GM19438 (cell line): ENCODE measurements around the gene ANKRD13B.

Source experiments
- ATAC-seq: cut with Tn5 transposase; IDR thresholded peaks from one replicate; pipeline ENCODE4 v1.9.1; 2021; ENCODE audit warnings: low read depth; ENCODE audit not compliant: unreplicated experiment

Gene ANKRD13B

DNA sequence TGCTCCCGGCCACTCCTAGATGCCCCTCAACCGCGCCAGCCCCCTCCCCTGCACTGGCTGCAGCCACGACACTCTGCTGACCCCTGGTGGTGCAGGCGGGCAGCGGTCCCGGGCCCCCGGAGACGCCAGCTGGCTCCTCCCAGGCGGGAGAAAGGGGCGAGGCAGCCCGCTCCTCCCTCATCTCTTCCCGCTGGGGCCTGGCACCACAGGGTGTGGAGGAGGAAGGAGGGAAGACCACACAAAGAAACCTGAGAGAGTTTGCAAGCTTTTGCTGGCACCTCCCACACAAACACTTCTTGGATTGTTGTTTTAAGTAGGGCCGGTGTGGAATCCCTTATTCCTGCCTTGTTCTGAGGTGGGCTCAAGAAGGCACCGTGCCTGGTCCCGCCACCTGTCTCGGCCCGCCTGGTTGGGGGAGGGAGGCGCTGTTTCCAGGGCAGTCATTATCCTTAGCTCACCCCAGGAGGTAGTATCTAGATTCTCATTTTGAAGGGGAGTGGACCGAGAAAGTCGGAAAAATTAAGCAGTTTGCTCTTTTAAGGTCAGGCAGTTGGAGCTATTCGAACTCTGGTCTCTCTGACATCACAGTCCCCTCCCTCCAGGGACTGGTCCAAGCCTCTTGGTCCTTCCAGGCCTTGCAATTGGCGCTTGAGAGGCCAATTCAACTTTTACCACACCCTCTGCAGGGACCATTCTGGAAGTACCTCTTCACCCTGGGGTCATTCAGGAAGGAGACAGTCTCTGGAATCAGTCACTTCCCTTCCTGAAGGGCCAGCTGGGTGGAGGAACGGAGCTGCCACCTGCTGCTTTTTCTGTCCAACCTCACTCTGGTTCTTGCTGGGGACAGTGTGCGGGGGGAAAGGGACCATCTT lies 959 bp upstream of the ANKRD13B start:
- no peak for ATAC-seq

DNA sequence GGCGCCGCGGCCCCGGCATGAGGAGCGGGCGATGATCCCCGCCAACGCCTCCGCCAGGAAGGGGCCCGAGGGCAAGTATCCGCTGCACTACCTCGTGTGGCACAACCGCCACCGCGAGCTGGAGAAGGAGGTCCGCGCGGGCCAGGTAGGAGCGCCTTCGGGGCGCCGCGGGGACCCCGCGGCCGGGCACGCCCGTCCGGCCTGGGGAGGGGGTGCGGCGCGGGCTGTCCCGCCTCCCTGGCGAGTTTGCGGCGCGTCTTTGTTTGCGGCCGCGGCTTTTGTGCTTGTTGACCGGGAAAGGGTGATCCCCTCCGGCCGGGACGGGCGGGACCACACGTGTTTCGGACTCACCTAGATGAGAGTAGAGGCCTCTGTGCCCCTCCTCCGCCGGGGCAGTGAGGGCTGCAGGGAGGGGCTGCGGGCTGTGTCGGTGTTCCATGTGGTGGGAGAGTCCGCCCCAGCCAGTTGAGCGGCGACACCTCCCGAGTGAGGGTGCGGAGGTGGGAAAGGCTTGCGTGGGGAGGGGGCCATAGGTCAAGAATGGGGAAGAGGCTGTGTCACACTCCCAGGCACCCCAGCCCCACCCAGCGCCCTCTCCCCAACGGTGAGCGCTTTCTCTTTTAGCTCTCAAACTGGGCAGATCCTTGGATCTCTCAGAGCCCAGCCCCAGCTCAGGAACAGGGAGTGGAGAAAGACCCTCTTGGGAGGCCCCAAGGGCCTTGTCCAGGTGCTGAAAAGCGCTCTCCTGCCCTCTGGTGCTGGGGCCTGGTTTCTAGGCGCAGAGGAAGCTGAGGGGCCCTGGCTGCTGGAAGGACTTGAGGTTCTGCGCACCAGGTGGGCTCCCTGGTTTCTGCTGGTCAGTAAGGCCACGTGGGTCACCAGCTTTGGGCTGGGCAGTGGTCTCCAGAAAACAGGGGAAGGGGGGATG lies 923 bp downstream of the ANKRD13B start:
- ATAC-seq = no peak

DNA sequence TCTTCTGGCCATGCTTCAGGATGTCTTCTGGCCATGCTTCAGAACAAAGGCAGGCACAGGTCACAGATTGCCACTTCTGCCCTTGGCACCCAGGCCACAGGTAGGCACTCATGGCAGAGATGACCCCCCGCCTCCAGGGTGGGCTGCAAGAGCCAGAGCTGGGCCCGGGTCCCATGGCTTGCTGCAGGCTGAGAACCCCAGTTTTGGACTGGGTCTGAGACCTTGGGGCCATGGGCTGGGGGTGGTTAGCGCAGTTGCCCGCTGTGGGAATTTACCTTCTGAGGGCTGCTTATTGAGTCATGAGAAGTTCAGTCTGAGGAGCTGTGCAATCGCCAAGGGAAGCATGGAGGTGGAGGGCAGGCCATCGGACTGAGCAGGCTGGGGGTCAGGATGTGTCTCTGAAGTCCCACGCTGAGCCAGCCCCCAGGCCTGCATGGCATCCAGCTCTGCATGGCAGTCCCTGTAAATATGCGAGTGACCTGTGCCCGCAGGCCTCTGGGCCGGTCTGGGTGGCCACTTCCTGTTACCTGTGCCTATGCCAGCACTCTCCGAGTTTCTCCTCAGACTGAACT lies 1.7 kb downstream of the ANKRD13B start:
- ATAC-seq = no peak

DNA sequence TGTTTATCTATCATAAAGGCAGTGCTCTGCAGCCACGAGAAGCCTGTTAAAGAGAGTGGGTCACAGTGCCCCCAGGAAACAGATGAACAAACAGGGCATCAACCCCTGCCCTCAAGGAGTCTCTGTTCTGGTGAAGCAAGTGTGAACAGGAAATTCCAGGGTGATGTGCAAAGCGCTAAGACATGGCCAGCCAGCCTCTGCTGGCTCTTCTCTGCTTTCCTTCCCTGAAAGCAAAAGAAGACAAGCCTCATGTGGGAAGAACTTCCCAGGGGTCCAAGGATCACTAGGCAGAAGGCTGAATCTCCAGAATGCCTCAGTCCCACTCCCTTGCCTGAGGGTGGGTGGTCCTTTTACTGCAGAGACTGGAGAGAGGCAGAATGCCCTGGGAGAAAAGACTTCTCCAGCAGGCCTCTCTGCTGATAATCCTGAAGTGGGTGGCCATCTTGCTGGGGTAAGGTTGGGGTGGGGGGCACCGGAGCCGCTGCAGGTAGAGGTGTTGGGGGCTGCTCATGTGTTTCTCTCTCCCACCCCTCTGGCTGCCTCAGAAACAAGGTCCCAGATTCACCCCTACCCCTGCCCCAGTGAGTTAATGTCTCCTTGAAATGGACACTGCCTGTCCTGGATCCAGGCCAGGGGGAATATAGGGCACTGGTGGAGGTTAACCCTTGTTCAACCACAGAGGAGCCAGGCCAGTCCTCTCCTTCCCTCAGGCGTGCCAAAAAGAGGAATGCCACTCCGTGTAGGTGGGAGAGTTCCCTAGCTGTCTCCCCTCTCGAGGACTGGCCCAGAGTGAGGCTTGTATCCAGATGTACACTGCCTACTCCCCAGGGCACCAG lies 2.4 kb downstream of the ANKRD13B start:
- no peak for ATAC-seq

- no peak for ATAC-seq
Measured at GRCh38 chr17:29595943-29596774, 3.2 kb downstream of the ANKRD13B start.

DNA sequence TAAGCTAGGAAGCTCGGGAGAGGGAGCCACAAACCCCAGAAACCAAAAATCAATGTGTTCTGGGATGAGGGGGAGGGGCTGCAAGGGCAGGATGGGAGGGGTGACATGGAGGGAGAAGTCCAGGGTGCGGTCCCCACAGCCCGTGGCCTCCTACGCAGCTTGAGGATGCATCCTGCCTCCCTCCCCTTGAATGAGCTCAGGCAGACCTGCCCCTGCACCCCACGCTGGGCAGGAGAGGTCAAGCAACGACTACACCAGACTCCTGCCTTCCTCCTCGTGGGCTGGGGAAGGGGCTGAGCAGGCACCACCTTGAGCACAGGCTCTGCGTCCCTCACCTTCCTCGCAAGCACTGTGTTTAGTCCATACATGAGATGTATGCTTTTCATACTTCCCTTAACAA lies 3.9 kb downstream of the ANKRD13B start:
- ATAC-seq = no peak

- no peak for ATAC-seq
Measured at GRCh38 chr17:29597361-29598172, 4.6 kb downstream of the ANKRD13B start.

DNA sequence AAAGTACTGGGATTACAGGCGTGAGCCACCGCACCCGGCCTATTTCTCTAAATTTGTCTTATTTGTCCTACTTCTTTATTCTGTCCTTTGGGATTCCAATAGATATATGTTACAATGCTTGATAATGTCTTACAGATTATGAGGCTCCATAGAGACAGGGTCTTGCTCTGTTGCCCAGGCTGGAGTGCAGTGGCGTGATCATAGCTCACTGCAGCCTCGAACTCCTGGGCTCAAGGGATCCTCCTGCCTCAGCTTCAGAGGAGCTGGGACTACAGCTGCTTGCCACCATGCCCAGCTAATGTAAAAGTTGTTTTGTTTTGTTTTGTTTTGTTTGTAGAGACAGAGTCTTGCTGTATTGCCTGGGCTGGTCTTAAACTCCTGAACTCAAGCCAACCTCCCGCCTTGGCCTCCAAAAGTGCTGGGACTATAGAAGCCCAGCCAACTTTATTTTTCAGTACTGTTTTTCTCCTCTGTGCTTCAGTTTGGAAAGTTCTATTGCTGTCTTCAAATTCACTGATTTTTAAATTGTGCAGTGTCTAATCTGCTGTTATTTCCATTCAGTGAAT lies 10.3 kb downstream of the ANKRD13B start:
- ATAC-seq = no peak

DNA sequence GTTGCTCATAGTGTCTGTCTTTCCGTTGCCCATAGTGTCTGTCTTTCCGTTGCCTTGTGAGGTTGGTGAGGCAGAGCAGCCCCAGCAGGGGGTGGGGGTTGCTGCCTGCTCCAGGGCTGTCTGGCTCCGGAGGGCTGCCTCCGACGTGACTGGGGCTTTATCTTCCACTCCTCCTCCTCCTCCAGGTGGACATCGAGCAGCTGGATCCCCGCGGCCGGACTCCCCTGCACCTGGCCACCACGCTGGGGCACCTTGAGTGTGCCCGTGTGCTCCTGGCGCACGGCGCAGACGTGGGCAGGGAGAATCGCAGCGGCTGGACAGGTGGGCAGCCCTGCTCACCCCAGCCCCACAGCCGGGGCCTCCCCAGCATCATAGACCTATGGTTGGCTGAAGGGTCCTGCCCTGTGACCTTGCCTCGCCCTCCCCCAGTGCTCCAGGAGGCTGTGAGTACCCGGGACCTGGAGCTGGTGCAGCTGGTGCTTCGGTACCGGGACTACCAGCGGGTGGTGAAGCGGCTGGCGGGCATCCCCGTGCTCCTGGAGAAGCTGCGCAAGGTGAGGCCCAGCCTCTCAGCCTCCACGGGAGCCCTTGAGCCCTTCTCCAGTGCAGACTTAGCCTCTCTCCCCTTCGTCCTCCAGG lies 14.7 kb downstream of the ANKRD13B start:
- ATAC-seq = no peak

DNA sequence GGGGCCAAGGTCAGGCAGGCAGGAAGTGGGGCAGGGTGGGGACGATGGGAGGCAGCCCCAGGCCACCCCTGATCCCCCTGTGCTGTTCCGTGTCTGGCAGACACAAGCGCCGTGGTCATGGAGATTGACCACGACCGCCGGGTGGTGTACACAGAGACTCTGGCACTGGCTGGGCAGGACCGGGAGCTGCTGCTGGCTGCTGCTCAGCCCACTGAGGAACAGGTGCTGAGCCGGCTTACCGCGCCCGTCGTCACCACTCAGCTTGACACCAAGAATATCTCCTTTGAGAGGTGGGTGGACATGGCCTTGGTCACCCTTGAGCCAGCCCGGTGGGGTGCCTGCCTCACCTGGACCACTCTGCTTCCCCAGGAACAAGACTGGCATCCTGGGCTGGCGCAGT lies 16.1 kb downstream of the ANKRD13B start:
- ATAC-seq = no peak

- no peak for ATAC-seq
Measured at GRCh38 chr17:29610395-29610794, 17.5 kb downstream of the ANKRD13B start.

- no peak for ATAC-seq
Measured at GRCh38 chr17:29611351-29612093, 18.6 kb downstream of the ANKRD13B start.

DNA sequence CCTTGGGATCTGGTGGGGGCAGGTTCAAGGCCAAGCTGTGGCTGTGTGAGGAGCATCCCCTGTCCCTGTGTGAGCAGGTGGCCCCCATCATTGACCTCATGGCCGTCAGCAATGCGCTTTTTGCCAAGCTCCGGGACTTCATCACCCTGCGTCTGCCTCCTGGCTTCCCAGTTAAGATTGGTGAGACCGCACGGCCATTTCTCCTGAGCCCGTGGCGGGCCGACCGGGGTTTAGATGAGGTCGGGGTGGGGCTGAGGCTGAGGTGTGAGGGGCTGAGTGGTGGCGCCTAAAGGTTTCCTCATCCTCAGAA lies 19.1 kb downstream of the ANKRD13B start:
- no peak for ATAC-seq

- no peak for ATAC-seq
Measured at GRCh38 chr17:29612404-29613280, 19.7 kb downstream of the ANKRD13B start.

DNA sequence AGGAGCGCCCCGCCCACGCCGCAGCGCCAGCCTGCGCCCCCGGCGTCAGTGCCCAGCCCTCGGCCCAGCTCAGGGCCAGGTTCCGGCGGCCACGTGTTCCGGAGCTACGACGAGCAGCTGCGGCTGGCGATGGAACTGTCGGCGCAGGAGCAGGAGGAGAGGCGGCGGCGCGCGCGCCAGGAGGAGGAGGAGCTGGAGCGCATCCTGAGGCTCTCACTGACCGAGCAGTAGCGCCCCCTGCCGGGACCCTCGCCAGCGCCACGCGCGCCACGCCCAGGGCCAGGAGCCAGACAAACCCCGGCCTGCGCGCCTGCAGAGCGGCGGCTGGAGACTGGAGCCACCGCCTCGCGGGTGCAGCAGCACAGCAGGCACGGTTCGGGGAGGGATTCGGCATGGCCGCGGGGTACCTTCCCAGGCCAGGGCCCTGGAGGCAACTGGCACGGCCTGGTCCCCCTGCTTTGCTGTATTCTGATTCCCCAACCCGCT lies 20.5 kb downstream of the ANKRD13B start:
- ATAC-seq = no peak

GRCh38 chr17:29613856-29614255 lies 20.9 kb downstream of the ANKRD13B start:
- no peak for ATAC-seq
